ENCODE measurements around the gene HIVEP2.

The HIVEP2 gene

GRCh38 chr6:142916881-142917280, 28.1 kb downstream of the HIVEP2 start:
- DNase-seq = no peak

DNA sequence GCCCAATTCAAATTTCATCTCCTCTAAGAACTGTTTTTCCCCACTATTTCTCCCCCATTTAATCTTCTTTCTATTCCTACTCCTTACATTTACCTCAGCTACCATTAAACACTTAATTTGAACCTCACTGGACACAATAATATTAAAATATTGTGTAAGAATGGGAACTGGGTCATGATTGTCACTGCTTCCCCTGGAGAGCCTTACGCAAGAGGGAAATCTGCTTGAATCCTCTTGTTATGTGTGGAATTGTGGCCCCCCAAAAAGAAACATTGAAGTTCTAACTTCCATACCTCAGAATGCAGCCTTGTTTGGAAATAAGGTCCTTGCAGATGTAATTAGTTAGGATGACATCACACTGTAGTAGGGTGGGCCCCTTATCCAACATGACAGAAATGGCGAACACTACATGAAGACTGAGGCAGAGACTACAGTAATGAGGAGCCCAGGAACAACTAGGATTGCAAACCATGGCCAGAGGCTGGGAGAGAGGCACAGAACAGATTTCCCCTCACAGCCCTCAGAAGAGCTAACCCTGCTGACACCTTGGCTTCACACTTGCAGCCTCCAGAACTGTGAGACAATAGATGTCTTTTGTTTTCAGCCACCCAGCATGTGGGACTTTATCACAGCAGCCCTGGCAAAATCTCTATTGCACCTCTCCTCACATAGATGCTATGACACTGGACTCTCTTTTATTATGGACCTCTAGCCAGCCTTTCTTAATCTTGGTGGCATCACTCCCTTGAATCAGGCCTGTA, 29.9 kb downstream of the HIVEP2 start:
- peak in 1 of 2 donors; percentile 13 for DNase-seq

DNA sequence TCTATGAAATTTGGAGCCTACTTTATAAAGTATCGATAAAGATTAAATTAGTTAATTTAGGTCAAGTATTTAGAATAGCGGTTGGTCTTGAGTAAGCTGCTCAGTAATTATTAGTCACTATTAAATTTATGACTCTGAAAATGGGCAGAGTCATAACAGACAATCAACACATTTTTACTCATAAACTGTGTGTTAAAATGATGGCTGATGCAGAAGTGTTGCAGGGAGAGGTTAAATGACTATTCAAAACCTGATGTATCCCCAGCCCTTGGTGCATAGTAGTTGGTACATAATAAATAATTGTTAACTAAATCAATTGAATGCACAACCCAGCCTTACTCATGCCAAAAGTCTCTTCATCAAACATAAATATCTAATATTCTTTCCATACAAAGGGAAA, 30.6 kb downstream of the HIVEP2 start:
- DNase-seq = no peak

GRCh38 chr6:142913511-142914047, 31.4 kb downstream of the HIVEP2 start:
- peak; percentile 79 to 80 for DNase-seq

DNA sequence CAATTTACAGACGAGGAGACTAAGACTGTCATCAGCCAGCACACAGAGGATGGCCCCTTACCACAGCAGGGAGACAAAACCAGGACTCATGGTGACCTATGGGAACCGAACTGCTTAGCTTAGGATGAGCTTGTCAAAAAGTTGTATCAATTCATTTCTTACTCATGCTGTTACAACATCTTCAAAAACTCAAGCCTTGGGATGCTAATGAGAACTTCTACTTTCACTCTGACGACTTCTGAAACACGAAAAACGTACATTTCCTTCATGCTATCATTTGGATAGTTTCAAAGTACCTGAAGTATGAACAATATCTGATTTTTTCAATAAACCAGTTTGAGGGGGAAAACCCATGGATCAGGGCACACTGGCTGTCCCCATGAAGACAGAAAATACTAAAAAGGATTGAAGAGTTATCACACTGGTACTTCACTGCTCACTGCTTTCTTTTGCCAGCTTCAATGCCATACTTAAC, 31.9 kb downstream of the HIVEP2 start:
- peak; percentile 75 for DNase-seq

DNA sequence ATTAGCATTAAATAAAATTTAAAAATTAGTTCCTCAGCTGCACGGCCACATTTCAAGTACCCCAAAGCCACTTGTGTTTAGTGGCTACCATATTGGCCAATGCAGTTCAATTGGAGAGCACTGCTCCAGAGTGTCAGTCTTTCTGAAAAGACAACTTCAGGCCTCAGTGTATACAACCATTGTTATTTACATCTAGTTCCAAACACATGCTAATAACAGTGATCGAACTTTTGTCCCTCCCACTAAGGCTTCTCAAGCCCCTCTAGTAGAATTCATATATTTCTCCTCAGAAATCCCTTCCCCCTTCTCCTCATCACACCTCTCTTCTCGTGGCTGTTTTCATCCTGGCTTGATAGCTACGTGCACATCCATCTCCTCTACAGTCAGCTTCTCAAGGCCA, 32.9 kb downstream of the HIVEP2 start:
- DNase-seq = no peak

- no peak for DNase-seq
These were observed 33.5 kb downstream of the HIVEP2 start for GRCh38 chr6:142911430-142911829.

DNA sequence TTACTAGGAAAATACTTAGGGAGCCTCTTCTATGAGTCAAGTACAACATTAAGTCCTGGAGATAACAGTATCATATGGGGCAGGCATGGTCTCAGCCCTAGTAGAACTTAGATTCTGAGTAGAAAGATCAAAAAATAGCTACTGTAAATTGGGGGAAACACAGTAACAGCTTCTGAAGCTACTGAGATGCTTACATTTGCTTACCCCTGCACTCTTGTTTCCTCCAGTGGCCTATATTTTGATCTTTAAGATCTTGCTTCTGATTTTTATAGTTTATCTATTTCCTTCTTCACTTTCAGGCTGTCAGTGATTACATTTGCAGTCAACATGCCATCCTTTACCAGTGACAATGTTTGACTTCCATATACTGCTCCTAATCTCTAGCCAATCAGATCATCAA, 35.3 kb downstream of the HIVEP2 start:
- DNase-seq = no peak

- no peak for DNase-seq
These were observed 36.7 kb downstream of the HIVEP2 start for GRCh38 chr6:142908235-142908634.

DNA sequence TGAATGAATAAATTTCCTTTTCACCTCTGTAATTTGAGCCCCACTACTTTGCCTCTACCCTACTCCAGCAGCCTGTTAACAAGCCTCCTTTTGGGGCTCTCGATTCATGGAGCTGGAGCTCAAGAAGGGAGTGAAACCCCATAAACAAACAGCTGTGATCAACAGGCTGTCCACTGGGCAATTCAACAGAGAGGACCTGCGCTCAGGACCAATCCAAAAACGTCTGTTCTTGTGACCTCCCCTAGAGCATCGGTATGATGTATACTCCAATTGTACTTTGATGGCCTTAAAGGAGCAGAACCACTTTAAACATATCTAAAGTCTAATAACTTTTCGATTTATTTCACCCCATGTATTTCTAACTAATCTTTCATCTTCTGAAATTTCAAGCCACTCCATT, 37.4 kb downstream of the HIVEP2 start:
- no peak for DNase-seq

DNA sequence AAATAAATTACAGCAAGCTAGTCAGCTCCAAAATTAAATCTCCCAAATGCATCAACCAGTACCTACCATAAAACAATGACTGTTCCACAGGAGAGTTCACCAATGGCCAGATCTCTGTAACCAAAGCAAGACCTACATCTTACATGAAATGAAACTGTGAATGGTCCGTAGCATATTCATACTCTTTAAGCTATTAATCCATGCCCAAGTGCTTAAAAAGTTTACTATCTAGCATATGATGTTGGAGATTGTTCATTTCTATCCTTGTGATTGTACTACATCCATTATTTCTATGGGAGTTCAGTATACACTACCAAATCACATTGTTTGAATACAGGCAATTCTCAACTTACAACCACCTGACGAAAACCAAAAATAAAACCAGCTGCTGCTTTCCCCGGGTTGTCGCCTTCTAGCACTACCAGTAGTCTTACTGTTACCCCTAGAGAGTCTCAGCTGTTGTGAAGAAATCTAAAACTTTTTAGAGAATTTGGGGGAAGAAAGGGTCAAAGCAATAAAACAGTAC, 38.0 kb downstream of the HIVEP2 start:
- no peak for DNase-seq

DNA sequence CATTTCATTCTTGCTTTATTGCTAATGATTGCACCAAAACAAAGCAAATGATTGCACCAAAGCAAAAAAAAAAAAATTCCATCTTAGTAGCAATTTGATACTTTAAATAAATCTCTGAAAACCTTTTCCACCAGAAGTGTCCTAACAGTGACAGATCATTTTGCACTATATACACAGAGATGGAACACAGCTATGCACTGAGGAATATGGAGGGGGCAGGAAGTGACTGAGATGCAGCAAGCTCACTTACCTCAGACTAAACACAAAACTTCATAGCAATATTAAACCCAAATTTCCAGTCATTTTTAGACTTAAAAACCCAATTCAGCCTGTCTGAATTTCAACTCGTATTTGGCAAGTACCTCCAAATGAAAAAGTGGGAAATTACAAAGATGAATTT, 41.2 kb downstream of the HIVEP2 start:
- DNase-seq = no peak

DNA sequence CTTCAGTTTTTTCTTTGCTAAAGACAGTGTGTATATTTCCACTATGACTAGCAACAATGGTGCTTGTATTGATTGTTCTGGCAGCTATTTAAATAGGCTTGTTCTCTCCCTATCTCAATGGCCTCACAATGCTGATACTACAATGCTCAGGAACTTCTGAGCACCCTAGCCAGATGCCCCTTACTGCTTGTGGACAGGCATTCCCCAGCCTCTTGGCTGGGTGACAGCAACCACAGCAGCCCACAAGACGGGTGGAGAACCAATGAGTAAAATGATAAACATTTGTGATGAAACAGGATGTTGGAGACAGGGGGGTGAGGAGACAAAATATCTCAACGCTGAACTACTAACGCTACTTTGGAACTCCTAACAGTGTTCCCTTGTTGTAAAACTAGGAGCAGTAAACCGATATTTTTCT, 42.3 kb downstream of the HIVEP2 start:
- DNase-seq = peak; percentile 49 to 72

DNA sequence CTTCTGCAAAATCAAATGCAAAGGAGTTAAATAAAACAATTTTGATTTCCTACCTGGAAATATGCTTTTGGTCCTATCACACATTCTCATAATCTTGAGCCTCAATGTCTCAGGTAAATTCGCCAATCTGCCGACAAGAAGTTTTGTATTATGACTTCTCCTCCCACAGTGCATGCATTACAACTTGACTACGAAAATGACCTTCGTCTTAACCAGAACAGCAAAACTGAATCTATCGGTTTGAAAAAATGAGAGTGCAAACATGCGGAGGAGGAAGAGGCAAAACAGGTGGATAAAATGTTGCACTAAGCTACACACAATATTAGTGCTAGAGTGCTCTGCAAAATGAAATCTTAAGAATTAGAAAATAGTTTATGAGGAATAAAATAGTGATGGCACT, 43.4 kb downstream of the HIVEP2 start:
- DNase-seq = no peak

DNA sequence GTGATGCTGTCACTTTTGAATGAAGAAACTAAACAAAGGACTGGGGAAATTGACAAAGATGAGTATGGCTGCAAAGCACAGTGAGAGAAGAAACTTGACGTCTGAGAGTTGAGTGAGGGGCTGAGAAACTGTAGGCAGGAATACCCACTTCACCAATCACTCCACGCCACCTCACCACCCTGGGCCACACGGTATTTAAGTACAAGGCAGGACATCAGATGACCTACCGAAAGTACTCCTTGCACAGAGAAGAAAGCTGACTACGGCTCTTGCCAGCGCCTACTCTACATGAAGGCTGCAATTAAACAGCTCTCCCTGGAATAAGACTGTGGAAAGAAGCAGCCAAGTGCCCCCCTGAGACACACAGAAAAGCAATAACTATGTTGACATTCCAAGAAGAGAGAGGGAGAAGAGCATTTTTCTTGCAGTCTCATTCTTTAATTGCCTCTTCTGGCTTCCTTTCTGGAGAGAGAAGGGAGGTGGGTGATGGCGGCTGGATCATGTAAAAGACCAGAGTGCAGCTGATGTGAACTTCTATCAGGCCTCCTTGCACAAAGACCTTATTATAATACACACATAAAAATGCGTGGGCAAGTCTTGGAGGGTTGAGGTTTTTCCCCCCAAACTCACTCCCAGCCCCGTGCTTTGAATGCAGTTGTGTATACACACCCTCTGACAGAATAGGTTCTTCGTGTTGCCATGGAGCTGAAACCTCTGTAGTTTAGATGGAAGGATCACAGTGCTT, 44.6 kb downstream of the HIVEP2 start:
- DNase-seq = no peak

GRCh38 chr6:142898927-142899895, 45.8 kb downstream of the HIVEP2 start:
- DNase-seq = no peak

GRCh38 chr6:142897659-142898058, 47.3 kb downstream of the HIVEP2 start:
- DNase-seq = no peak

DNA sequence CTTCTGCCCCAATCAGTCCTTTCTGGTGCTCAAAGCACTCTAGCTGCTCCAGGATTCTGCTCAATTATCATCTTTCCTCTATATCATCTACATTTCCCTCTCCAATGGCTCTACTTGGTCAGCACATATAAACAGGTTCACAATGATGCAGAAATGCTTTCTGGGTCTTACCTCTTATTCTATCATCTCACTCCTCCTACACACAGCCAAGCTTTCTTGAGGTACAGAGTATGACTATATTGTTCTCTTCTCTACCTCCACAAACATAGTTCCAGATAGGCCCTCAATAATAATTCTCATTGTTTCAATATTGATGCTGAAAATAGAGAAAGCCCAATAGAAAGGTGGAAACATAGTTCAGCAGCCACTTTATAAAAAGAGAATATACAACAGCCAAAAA, 48.2 kb downstream of the HIVEP2 start:
- no peak for DNase-seq

DNA sequence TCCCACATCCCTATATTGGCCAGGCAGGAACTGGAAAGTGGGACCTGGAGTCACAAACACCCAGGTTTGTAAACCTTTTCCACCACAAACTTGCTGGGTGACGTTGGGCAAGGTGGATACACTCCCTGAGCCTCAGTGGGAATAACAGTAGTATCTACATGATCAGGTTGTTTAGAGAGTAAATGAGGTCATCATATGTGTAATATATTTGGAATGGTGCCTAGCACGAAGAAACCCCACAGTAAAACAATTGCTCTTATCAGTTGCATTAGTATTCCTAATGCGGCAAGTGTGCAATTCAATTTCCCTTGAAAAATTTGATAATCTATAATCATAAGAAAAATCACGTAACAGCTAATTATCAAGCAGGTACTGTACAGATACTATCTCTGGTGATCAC, 51.9 kb downstream of the HIVEP2 start:
- no peak for DNase-seq

GRCh38 chr6:142892254-142893021, 52.5 kb downstream of the HIVEP2 start:
- DNase-seq = no peak

- no peak for DNase-seq
These were observed 53.5 kb downstream of the HIVEP2 start for GRCh38 chr6:142891454-142891853.

GRCh38 chr6:142888456-142888855, 56.5 kb downstream of the HIVEP2 start:
- no peak for DNase-seq

Data from inflammatory macrophage treated with lipopolysaccharide for 1 hour (primary cell).